ENCODE results near the gene ULBP2.
"Not testable (repeated sequence)": the region's sequence is repeated elsewhere in the genome, so short reads cannot be mapped to it uniquely, and the experiment has no call there.

The ULBP2 gene

GRCh38 chr6:149927025-149927424, 14.8 kb upstream of the ULBP2 start:
- not testable (repeated sequence) for DNase-seq

DNA sequence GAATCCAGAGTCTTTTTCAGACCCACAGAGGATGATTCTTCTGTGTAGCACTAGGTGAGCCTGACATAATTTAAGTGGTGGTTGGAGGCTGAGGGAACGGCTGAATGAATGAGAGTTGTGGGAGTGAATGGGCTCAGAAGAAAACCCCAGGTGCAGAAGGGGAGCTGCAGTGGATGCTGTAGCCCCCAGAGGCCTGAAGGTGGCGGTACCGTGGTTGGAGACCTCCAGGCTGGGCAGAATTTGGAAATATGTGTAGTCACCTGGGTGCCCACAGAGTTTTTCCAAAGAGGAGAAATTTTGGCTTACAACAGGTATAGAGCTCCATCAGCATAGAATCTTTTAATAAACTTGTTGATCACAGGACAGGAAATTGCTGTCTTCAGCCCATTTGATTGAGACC, 12.4 kb upstream of the ULBP2 start:
- no peak for DNase-seq

DNA sequence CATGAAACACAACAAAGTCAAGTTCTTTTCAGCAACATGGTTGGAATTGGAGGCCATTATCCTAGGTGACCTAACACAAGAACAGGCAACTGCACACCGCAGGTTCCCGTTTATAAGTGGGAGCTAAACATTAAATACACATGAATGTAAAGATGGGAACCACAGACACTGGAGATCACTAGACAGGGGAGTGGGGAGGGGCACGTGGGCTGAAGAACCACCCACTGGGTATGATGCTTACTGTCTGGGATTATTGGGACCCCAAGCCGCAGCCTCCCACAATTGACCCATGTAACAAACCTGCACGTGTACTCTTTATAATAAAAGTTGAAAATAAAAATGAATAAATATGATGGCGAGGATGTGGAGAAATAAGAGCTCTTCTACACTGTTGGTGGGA, 10.3 kb upstream of the ULBP2 start:
- no peak for DNase-seq

GRCh38 chr6:149933036-149933435, 8.8 kb upstream of the ULBP2 start:
- DNase-seq = no peak

GRCh38 chr6:149933461-149933860, 8.4 kb upstream of the ULBP2 start:
- no peak for DNase-seq

GRCh38 chr6:149934249-149935156, 7.3 kb upstream of the ULBP2 start:
- peak; percentile 76 to 88 for DNase-seq

GRCh38 chr6:149935246-149935645, 6.6 kb upstream of the ULBP2 start:
- no peak for DNase-seq

DNA sequence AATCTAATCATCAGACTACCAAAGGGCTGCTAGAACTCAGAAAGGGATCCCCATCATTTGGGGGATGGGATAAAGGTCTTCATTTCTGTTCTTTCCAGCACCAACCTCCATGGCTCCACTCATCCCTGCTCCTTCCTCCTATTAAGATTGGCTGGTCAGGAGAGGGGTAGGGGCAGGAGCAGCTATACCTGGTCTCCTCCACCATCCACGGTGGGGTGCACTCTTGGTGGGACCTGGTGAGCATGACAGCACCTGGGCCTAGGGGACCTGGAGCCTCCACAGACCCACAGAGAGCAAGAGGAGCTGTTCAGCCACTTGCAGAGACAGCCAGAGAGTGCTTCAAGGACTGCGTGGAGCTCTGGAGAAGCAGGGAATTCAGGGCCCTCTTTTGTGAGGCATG, 6.1 kb upstream of the ULBP2 start:
- DNase-seq = no peak

DNA sequence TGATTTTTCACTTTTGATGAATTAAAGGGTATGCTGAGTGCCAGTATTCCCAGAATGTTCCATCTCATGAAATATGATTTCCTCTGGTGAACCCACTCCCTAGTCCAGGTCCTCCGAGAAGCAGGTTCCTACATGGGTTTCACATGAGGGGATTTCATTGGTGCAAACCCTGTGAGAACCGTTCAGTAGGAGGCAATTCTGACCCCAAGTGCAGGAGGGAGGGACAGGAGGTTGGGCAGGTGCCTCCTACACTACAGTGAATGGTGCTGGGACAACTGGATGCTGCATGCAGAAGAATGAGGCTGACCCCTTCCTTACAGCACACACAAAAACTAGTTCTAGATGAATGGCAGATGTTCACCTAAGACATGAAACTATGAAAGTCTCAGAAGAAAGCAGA, 5.1 kb upstream of the ULBP2 start:
- no peak for DNase-seq

GRCh38 chr6:149938013-149938570, 3.7 kb upstream of the ULBP2 start:
- not testable (repeated sequence) for DNase-seq

DNA sequence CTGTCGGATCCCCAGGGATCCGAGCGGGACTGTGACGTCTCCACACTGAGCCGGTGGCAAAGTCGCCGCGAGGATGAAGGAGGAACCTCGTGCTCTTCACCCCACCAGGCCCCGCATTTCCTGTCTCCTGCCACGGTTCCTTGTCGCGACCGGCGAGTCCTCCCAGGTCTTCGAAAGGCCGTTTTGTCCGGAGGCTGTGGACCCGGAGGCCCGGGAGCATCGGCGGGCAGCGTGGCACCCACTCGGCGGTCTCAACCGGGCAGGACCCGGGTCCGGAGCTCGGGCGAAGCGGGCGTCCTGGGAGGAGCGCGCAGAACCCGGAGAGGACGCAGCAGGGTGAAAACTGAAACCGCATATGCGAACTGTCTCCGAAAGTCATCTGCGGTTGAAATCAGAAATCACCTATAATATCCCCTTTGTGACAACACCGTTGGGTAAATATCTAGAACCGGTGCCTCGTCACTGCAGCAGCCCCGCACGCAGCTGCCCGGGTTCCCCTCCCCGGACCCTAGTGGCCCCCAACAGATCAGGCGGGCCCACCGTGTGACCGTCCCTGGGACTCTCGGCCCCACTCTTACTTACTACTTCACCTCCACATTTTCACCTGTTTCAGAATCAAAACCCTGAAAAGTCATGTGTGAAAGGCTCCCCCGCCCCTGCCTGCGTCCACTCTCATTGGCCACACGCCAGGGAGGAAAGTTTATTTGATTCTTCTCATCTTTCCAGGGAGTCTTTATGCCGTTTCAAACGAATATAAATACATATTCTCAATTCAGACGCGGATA, 3.1 kb upstream of the ULBP2 start:
- DNase-seq = peak in 1 of 2 donors; percentile 13

GRCh38 chr6:149939356-149939648, 2.5 kb upstream of the ULBP2 start:
- DNase-seq = no peak

- no peak for DNase-seq
These were observed 1.7 kb upstream of the ULBP2 start for GRCh38 chr6:149939909-149940671.

DNA sequence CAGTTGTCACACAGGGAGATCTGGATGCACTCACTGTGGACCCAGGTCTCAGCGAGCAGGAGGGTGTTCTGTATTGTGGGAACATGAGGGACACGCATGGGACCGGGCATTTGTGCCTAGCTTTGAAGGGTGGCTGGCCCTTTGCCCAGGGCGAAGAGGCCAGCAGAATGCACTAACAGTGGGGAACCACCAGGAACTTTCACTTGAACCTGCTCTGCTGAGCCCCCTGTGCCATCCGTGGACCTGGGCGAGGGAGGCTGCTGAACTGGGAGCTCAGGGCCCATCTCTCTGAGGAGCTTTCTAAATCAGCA, 1.2 kb upstream of the ULBP2 start:
- no peak for DNase-seq

- no peak for DNase-seq
These were observed 631 bp downstream of the ULBP2 start for GRCh38 chr6:149942461-149942829.

DNA sequence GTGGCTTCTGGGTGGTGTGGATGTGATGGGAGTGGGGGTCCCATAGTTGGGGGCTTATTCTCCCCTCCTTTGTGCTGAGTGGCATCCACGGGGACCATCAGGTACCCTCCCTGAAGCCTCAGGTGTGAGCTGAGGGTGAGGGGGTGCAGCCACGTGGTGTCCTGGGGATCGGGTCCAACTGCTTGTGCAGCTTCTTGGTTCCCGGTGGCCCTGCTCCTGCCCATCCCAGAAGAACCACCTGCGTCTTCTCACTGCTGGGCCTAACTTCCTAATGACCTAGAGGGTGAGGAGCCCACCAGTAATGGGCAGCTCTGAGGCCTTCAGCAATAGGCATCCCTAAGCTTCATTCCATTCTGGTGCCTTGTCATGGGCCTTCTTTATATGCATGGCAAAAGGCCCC, 1.5 kb downstream of the ULBP2 start:
- not testable (repeated sequence) for DNase-seq

GRCh38 chr6:149945276-149945675, 3.5 kb downstream of the ULBP2 start:
- DNase-seq = not testable (repeated sequence)

GRCh38 chr6:149946631-149947030, 4.8 kb downstream of the ULBP2 start:
- DNase-seq = not testable (repeated sequence)

GRCh38 chr6:149947533-149947932, 5.7 kb downstream of the ULBP2 start:
- DNase-seq = not testable (repeated sequence)

- no peak for DNase-seq
These were observed 6.2 kb downstream of the ULBP2 start for GRCh38 chr6:149948011-149948410.

DNA sequence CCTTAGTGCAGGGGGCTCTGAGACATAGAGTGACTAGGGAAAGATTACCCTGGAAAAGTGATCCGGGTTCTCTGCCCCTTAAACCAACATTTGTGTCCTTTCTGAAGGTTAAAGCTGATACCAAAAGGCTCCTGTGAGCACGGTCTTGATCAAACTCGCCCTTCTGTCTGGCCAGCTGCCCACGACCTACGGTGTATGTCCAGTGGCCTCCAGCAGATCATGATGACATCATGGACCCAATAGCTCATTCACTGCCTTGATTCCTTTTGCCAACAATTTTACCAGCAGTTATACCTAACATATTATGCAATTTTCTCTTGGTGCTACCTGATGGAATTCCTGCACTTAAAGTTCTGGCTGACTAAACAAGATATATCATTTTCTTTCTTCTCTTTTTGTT, 6.8 kb downstream of the ULBP2 start:
- no peak for DNase-seq

DNA sequence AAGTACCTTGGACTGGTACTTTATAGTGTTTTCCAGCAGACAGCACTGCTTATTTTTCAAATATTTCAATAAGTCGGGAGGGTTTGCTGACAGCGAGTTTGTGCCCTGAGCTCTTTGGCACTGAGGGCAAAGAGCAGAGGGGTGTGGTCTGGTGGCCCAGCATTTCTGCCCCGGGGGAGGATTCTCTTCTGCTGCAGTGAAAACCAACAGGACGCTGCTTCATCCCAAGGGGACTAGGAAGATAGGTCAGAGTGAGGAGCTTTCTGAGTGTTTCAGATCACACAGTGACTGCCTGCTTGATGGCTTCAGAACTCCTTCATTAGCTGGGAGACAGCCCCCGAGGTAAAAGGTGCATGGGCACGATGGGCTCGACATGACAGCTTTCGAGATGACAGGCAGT, 8.6 kb downstream of the ULBP2 start:
- no peak for DNase-seq

DNA sequence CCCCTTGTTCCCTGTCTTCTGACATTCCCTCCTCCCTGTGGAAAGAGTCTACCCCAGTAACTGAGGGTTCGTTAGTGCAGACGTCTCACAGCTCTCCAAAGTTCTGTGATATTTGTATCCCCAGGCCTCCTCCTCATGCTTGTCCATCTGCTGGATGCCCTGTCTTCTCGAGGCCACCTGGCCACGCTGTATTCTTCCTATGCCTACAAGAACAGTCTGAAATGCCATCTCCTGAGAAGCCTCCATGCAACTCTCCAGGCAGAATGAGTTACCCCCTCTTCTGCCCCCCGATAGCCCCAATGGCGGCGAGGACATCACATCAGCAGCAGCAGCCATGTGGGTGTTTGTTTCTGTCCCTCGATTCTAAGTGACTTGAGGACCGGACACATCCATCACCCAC, 9.3 kb downstream of the ULBP2 start:
- DNase-seq = no peak

Measured in inflammatory macrophage (primary cell).